Neural cell (in vitro differentiated cells): ENCODE measurements around the gene TBC1D8. TPM values are rescaled to one million over a fixed set of nuclear protein-coding genes. Genes with fewer than 3 reads are reported as not detected.

ENCODE experiments used
- H2AFZ ChIP-seq: fragments of 200-600, 300-800 bp; sonication (generic), shearing (Covaris generic); 2 replicates; pipeline ENCODE4 v1.6.0; 2014; ENCODE audit warnings: low read depth, mild to moderate bottlenecking, antibody characterized with exemption, low read length, moderate library complexity
- H3F3A ChIP-seq: fragments of 200-600 bp; shearing (Covaris generic); 2 replicates; pipeline ENCODE4 v1.6.1; 2016; ENCODE audit warnings: mild to moderate bottlenecking, moderate library complexity, mixed read lengths, antibody characterized with exemption, low read length; ENCODE audit not compliant: insufficient read depth, poor library complexity, severe bottlenecking
- H3K27ac ChIP-seq: fragments of 200-600, 300-800 bp; sonication (generic), shearing (Covaris generic); 2 replicates; pipeline ENCODE4 v1.5.1; 2014; ENCODE audit warnings: mild to moderate bottlenecking, low read length, moderate library complexity
- H3K27me3 ChIP-seq: fragments of 300-800, 200-600 bp; sonication (generic), shearing (Covaris generic); 2 replicates; pipeline ENCODE4 v1.6.0; 2014; ENCODE audit warnings: mild to moderate bottlenecking, low read depth, low read length, moderate library complexity; ENCODE audit not compliant: insufficient read depth
- H3K36me3 ChIP-seq: fragments of 300-800, 200-600 bp; sonication (generic), shearing (Covaris generic); 2 replicates; pipeline ENCODE4 v1.5.1; 2014; ENCODE audit warnings: mild to moderate bottlenecking, antibody characterized with exemption, low read length, moderate library complexity; ENCODE audit not compliant: insufficient read depth
- H3K4me2 ChIP-seq: fragments of 300-800, 200-600 bp; sonication (generic), shearing (Covaris generic); 2 replicates; pipeline ENCODE4 v1.6.0; 2014; ENCODE audit warnings: mild to moderate bottlenecking, low read length
- H3K4me3 ChIP-seq: fragments of 300-800, 200-600 bp; sonication (generic), shearing (Covaris generic); 2 replicates; pipeline ENCODE4 v1.5.1; 2014; ENCODE audit warnings: mild to moderate bottlenecking, low read length, moderate library complexity
- H3K79me2 ChIP-seq: fragments of 200-600 bp; shearing (Covaris generic); replicated peaks from 2 replicates; pipeline ENCODE4 v1.6.0; 2014; ENCODE audit warnings: mild to moderate bottlenecking, low read length, moderate library complexity; ENCODE audit not compliant: insufficient read depth
- H3K9ac ChIP-seq: fragments of 300-800, 200-600 bp; sonication (generic), shearing (Covaris generic); 2 replicates; pipeline ENCODE4 v1.6.1; 2016; ENCODE audit warnings: mild to moderate bottlenecking, low read length, mixed read lengths
- H3K9me2 ChIP-seq: fragments of 200-600 bp; shearing (Covaris generic); 2 replicates; pipeline ENCODE4 v1.6.1; 2016; ENCODE audit warnings: mild to moderate bottlenecking, low read length, mixed read lengths; ENCODE audit not compliant: insufficient read depth
- H3K9me3 ChIP-seq: fragments of 200-600, 300-800 bp; sonication (generic), shearing (Covaris generic); 2 replicates; pipeline ENCODE4 v1.6.1; 2016; ENCODE audit warnings: mild to moderate bottlenecking, mixed run types, low read length, moderate library complexity, mixed read lengths
- H4K20me1 ChIP-seq: fragments of 200-600 bp; shearing (Covaris generic); 2 replicates; pipeline ENCODE4 v1.6.1; 2016; ENCODE audit warnings: mild to moderate bottlenecking, mixed run types; ENCODE audit not compliant: insufficient read depth
- EP300 ChIP-seq: fragments of 450-650 bp; conservative IDR thresholded peaks from 2 replicates; pipeline ENCODE4 v1.6.1; 2014; ENCODE audit warnings: antibody characterized with exemption, mild to moderate bottlenecking, moderate library complexity; ENCODE audit not compliant: poor library complexity, severe bottlenecking
- EZH2 ChIP-seq: fragments of 200-600, 300-800 bp; shearing (Covaris generic), sonication (generic); IDR thresholded peaks from 2 replicates; pipeline ENCODE4 v1.6.1; 2014; ENCODE audit warnings: antibody characterized with exemption, low read length, borderline replicate concordance, mild to moderate bottlenecking; ENCODE audit not compliant: insufficient read depth, poor library complexity, severe bottlenecking
- MXI1 ChIP-seq: fragments of 450-650 bp; conservative IDR thresholded peaks from 2 replicates; pipeline ENCODE4 v1.6.1; 2014; ENCODE audit warnings: antibody characterized with exemption, mild to moderate bottlenecking; ENCODE audit not compliant: poor library complexity, severe bottlenecking
- POLR2AphosphoS5 ChIP-seq: IDR thresholded peaks from 2 replicates; pipeline ENCODE4 v1.6.1; 2012
- RAD21 ChIP-seq: fragments of 450-650 bp; conservative IDR thresholded peaks from 2 replicates; pipeline ENCODE4 v1.6.1; 2014; ENCODE audit warnings: antibody characterized with exemption, mild to moderate bottlenecking, moderate library complexity
- SMC3 ChIP-seq: fragments of 450-650 bp; conservative IDR thresholded peaks from 2 replicates; pipeline ENCODE4 v1.6.1; 2014; ENCODE audit warnings: antibody characterized with exemption, mild to moderate bottlenecking, moderate library complexity; ENCODE audit not compliant: poor library complexity
- TAF1 ChIP-seq: IDR thresholded peaks from 2 replicates; pipeline ENCODE4 v1.6.1; 2012; ENCODE audit warnings: low read depth
- polyA plus RNA-seq: library from polyadenylated mRNA; depleted of rRNA; stranded (reverse); fragments of >200 nt; gene quantifications from 2 replicates; pipeline ENCODE4 v1.2.3, GENCODE V29; 2014
- TF ChIP-seq, protein P1 (sequence below): IDR thresholded peaks from 2 replicates; pipeline ENCODE4 v1.6.1; 2012; ENCODE audit warnings: borderline replicate concordance
- TF ChIP-seq, protein P2 (sequence below): fragments of 450-650 bp; IDR thresholded peaks from 2 replicates; pipeline ENCODE4 v1.5.1; 2014; ENCODE audit warnings: antibody characterized with exemption, mild to moderate bottlenecking, moderate library complexity; ENCODE audit not compliant: poor library complexity, severe bottlenecking

TBC1D8 gene
- polyA plus RNA-seq, 1 donor from 2014 or later, result 5.3 TPM

DNA sequence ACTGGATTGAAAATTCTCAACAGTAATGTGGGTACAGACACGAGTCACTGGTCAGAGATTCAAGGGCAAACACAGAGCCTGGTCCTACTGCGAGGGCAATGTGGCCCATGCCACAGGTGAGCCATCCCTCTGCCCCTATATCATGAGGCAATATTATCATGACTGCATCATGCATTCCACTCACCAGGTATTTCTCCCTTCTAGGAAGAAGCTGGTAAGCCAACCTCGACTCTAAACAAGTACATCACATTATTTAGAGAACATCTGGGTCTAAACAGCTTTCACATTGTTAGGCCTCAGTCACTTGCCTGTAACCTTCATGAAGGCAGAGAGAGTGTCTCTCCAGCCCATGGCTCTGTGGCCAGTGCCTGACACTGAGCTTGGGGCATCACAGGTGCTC, 163.6 kb downstream of the TBC1D8 start:
- Histone ChIP-seq H3K36me3 (no peaks in the 10 kb centered on the region), H2AFZ (no peak overlapping the region)
- TF ChIP-seq RAD21, result no peak
- no peak for TF ChIP-seq EP300
- no peak for TF ChIP-seq POLR2AphosphoS5
- TF ChIP-seq TAF1, result no peak
- TF ChIP-seq, protein P1, sequence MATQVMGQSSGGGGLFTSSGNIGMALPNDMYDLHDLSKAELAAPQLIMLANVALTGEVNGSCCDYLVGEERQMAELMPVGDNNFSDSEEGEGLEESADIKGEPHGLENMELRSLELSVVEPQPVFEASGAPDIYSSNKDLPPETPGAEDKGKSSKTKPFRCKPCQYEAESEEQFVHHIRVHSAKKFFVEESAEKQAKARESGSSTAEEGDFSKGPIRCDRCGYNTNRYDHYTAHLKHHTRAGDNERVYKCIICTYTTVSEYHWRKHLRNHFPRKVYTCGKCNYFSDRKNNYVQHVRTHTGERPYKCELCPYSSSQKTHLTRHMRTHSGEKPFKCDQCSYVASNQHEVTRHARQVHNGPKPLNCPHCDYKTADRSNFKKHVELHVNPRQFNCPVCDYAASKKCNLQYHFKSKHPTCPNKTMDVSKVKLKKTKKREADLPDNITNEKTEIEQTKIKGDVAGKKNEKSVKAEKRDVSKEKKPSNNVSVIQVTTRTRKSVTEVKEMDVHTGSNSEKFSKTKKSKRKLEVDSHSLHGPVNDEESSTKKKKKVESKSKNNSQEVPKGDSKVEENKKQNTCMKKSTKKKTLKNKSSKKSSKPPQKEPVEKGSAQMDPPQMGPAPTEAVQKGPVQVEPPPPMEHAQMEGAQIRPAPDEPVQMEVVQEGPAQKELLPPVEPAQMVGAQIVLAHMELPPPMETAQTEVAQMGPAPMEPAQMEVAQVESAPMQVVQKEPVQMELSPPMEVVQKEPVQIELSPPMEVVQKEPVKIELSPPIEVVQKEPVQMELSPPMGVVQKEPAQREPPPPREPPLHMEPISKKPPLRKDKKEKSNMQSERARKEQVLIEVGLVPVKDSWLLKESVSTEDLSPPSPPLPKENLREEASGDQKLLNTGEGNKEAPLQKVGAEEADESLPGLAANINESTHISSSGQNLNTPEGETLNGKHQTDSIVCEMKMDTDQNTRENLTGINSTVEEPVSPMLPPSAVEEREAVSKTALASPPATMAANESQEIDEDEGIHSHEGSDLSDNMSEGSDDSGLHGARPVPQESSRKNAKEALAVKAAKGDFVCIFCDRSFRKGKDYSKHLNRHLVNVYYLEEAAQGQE, result no peak
- no peak for TF ChIP-seq MXI1
- no peak for TF ChIP-seq SMC3
- TF ChIP-seq, protein P2, sequence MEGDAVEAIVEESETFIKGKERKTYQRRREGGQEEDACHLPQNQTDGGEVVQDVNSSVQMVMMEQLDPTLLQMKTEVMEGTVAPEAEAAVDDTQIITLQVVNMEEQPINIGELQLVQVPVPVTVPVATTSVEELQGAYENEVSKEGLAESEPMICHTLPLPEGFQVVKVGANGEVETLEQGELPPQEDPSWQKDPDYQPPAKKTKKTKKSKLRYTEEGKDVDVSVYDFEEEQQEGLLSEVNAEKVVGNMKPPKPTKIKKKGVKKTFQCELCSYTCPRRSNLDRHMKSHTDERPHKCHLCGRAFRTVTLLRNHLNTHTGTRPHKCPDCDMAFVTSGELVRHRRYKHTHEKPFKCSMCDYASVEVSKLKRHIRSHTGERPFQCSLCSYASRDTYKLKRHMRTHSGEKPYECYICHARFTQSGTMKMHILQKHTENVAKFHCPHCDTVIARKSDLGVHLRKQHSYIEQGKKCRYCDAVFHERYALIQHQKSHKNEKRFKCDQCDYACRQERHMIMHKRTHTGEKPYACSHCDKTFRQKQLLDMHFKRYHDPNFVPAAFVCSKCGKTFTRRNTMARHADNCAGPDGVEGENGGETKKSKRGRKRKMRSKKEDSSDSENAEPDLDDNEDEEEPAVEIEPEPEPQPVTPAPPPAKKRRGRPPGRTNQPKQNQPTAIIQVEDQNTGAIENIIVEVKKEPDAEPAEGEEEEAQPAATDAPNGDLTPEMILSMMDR, result no peak
- TF ChIP-seq EZH2, result no peak

DNA sequence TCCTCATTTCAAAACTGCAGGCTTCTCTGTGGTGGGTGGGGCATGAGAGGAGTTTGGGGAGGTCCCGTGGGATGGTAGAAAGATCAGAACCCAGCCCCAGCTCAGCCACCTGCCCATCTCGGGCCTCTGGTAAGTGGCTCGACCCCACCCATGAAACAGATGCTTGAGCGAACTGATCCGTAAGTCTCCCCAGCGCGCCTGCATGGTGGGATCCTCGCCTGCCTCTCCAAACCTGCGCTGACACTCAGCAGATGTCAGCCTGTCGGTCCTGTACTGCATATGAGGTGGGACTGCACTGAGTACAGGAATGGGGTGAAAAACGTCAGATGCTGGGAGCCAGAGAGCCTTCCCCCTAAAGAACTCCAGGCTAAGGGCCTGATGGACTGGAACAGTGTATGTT, 165.0 kb downstream of the TBC1D8 start:
- no peaks in the 10 kb centered on the region for H4K20me1 ChIP-seq
- no peaks in the 10 kb centered on the region for H3K9me2 ChIP-seq
- no peaks in the 10 kb centered on the region for H3K79me2 ChIP-seq
- H3K4me3 ChIP-seq, result no peak overlapping the region
- no peak overlapping the region for H3K9ac ChIP-seq
- no peaks in the 10 kb centered on the region for H3K27me3 ChIP-seq
- no peak overlapping the region for H3K4me2 ChIP-seq
- no peak overlapping the region for H2AFZ ChIP-seq
- H3K27ac ChIP-seq, result no peak overlapping the region
- no peaks in the 10 kb centered on the region for H3K36me3 ChIP-seq
- H3K9me3 ChIP-seq, result no peaks in the 10 kb centered on the region
- no peaks in the 10 kb centered on the region for H3F3A ChIP-seq
- no peak for TF ChIP-seq POLR2AphosphoS5
- no peak for TF ChIP-seq SMC3
- no peak for TF ChIP-seq MXI1
- TF ChIP-seq, protein P1, result no peak
- no peak for TF ChIP-seq EZH2
- TF ChIP-seq EP300, result no peak
- TF ChIP-seq TAF1, result no peak
- TF ChIP-seq, protein P2, result no peak
- TF ChIP-seq RAD21, result no peak

More for the DNA sequence above, 163.6 kb downstream of the TBC1D8 start:
- Histone ChIP-seq H3K9me2 (no peaks in the 10 kb centered on the region), H3K79me2 (no peaks in the 10 kb centered on the region), H3F3A (no peaks in the 10 kb centered on the region), H3K27me3 (no peaks in the 10 kb centered on the region), H3K9ac (no peak overlapping the region), H3K4me3 (no peak overlapping the region), H3K9me3 (no peaks in the 10 kb centered on the region), H4K20me1 (no peaks in the 10 kb centered on the region), H3K4me2 (no peak overlapping the region), H3K27ac (no peak overlapping the region)
